ENCODE measurements around the gene EIPR1. TPM values are rescaled to one million over a fixed set of nuclear protein-coding genes. Genes with fewer than 3 reads are reported as not detected.

The EIPR1 gene
- total RNA-seq, 1 experiment from 2014 or later = 40.4 TPM

- Histone ChIP-seq H3K9me2 (ENCODE audit: insufficient read depth) (no peaks in the 10 kb centered on the region), H3K4me1 (replicated peaks; ENCODE audit: insufficient read depth) (no peaks in the 10 kb centered on the region), H3K27me3 (ENCODE audit: insufficient read depth, low read depth) (no peaks in the 10 kb centered on the region), H4K20me1 (ENCODE audit: insufficient read depth) (no peaks in the 10 kb centered on the region), H2AFZ (no peak overlapping the region), H3F3A (ENCODE audit: insufficient read depth, low read depth) (no peaks in the 10 kb centered on the region), H3K79me2 (ENCODE audit: low read depth) (no peaks in the 10 kb centered on the region), H3K4me3 (no peak overlapping the region), H3K9me3 (ENCODE audit: insufficient read depth, low read depth) (0 out of 2 replicates have a peak, but pooled peaks cover 3% of the 10 kb centered on the region), H3K4me2 (no peak overlapping the region), H3K27ac (no peak overlapping the region), H3K36me3 (ENCODE audit: low read depth) (no peaks in the 10 kb centered on the region)
- no TSS peak for BruUV-seq (replicated peaks)
- DNase-seq = peak in 1 of 2 experiments; percentile 15
- TF ChIP-seq CTCF (conservative IDR thresholded peaks at IDR 0.05) = no peak
- no peak for TF ChIP-seq EZH2 (IDR thresholded peaks at IDR 0.05; ENCODE audit: low read depth)
- intact Hi-C loops (cut with micrococcal nuclease; ENCODE audit: unreplicated experiment) = no loop called here
- POLR2A ChIA-PET (ENCODE audit: unreplicated experiment) = no interaction called here
- CTCF ChIA-PET = no interaction called here
Observed at GRCh38 chr2:3159782-3160545, 217.7 kb downstream of the EIPR1 start.

GRCh38 chr2:3154700-3155099 is 222.9 kb downstream of the EIPR1 start:
- H3K27me3 ChIP-seq (ENCODE audit: insufficient read depth, low read depth) = no peaks in the 10 kb centered on the region
- no TSS peak for BruUV-seq (replicated peaks)

GRCh38 chr2:3154146-3154545 is 223.5 kb downstream of the EIPR1 start:
- Histone ChIP-seq H3K79me2 (ENCODE audit: low read depth) (no peaks in the 10 kb centered on the region), H4K20me1 (ENCODE audit: insufficient read depth) (no peaks in the 10 kb centered on the region), H3F3A (ENCODE audit: insufficient read depth, low read depth) (no peaks in the 10 kb centered on the region), H3K27me3 (ENCODE audit: insufficient read depth, low read depth) (no peaks in the 10 kb centered on the region), H3K9me2 (ENCODE audit: insufficient read depth) (no peaks in the 10 kb centered on the region), H3K9me3 (ENCODE audit: insufficient read depth, low read depth) (no peaks in the 10 kb centered on the region), H3K4me3 (no peak overlapping the region), H3K36me3 (ENCODE audit: low read depth) (no peaks in the 10 kb centered on the region), H3K4me2 (no peak overlapping the region), H2AFZ (no peak overlapping the region), H3K4me1 (replicated peaks; ENCODE audit: insufficient read depth) (no peaks in the 10 kb centered on the region), H3K27ac (no peak overlapping the region)
- CTCF ChIA-PET = no interaction called here
- POLR2A ChIA-PET (ENCODE audit: unreplicated experiment) = no interaction called here
- TF ChIP-seq CTCF (conservative IDR thresholded peaks at IDR 0.05) (no peak), EZH2 (IDR thresholded peaks at IDR 0.05; ENCODE audit: low read depth) (no peak)
- BruUV-seq (replicated peaks) = no TSS peak
- DNase-seq = no peak
- intact Hi-C loops (cut with micrococcal nuclease; ENCODE audit: unreplicated experiment) = no loop called here

More at GRCh38 chr2:3154700-3155099, 222.9 kb downstream of the EIPR1 start:
- Histone ChIP-seq H2AFZ (no peak overlapping the region), H3K4me3 (no peak overlapping the region), H3K4me2 (no peak overlapping the region), H3K9me2 (ENCODE audit: insufficient read depth) (no peaks in the 10 kb centered on the region), H3K9me3 (ENCODE audit: insufficient read depth, low read depth) (no peaks in the 10 kb centered on the region), H4K20me1 (ENCODE audit: insufficient read depth) (no peaks in the 10 kb centered on the region), H3K27ac (no peak overlapping the region), H3K79me2 (ENCODE audit: low read depth) (no peaks in the 10 kb centered on the region), H3K36me3 (ENCODE audit: low read depth) (no peaks in the 10 kb centered on the region), H3F3A (ENCODE audit: insufficient read depth, low read depth) (no peaks in the 10 kb centered on the region), H3K4me1 (replicated peaks; ENCODE audit: insufficient read depth) (no peaks in the 10 kb centered on the region)
- TF ChIP-seq CTCF (conservative IDR thresholded peaks at IDR 0.05) (no peak), EZH2 (IDR thresholded peaks at IDR 0.05; ENCODE audit: low read depth) (no peak)
- CTCF ChIA-PET = no interaction called here
- DNase-seq = no peak
- POLR2A ChIA-PET (ENCODE audit: unreplicated experiment) = no interaction called here
- intact Hi-C loops (cut with micrococcal nuclease; ENCODE audit: unreplicated experiment) = no loop called here
